ENCODE results near the gene LY6G5C. TPM values are rescaled to one million over a fixed set of nuclear protein-coding genes. Genes with fewer than 3 reads are reported as not detected.

The LY6G5C gene
- total RNA-seq, 4 donors from 2014 or later, result 0.95 to 2.2 TPM; not detected in 2

GRCh38 chr6:31663126-31663960 lies 17.5 kb downstream of the LY6G5C start:
- Histone ChIP-seq H3K4me3 (peak overlapping the region; percentile 43 to 96 (median 84)), H3K4me1 (peaks cover 35 to 71% (median 45%) of the 10 kb centered on the region in 4 donors), H3K27me3 (no peaks in the 10 kb centered on the region), H3K36me3 (peaks cover 0 to 20% (median 6%) of the 10 kb centered on the region in 4 donors), H3K27ac (peak overlapping the region; percentile 93 to 99 (median 98)), H3K9me3 (no peaks in the 10 kb centered on the region)
- 69 to 93% methylated on average over 3 to 9 of the region's 9 CpGs for WGBS, 2 donors (ENCODE audit: low coverage in 1 of 2)
- no peak for TF ChIP-seq POLR2A (IDR thresholded peaks at IDR 0.05)
- no peak for TF ChIP-seq EP300 (IDR thresholded peaks at IDR 0.05; ENCODE audit: low read depth)
- no peak for TF ChIP-seq CTCF (IDR thresholded peaks at IDR 0.05)
- no peak for TF ChIP-seq POLR2AphosphoS5 (IDR thresholded peaks at IDR 0.05)
- intact Hi-C loops (cut with DNase I; ENCODE audit: low total_unique reads) (no loop called here), in situ Hi-C loops (cut with MboI; ENCODE audit: low pct_ligation_motif_present in 1 of 4, low pct_unique_long_range_greater_than_20kb in 1 of 4, low sequenced_read_pairs in 3 of 4) (no loop called here)
- DNase-seq, result no peak

DNA sequence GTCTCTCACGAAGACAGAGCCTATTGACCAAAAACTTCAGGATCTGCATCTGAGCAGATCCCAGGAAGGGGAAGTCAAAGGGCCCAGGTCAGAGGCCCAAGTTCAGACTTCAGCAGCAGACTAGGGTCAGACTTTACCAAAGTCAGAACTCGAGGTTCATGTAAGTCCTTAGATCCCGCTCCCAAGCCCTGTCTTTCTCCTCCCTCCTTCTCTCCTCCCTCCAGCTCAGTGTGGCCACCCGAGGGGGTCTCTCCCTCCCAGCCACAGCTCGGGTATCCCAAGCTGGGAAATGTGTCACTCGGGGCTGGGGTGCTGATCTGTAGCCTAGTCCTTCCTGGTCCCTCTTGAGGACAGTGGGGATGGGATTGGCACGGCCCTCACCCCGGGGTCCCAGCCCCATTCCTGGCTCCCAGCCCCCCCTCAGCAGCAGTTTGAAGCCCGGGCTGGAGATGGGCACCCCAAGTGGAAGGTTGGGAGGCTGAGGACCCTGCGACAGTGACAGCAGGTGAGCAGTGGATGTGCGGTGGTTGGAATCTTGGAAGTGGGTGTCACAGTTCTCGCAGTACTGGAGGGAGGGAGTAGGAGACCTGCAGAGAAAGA lies 18.6 kb downstream of the LY6G5C start:
- WGBS, 2 donors (ENCODE audit: low coverage in 1 of 2), result 84 to 89% methylated on average over 6 to 12 of the region's 12 CpGs
- Histone ChIP-seq H3K36me3 (peaks cover 0 to 9% (median 2%) of the 10 kb centered on the region in 4 donors), H3K9me3 (no peaks in the 10 kb centered on the region), H3K4me1 (peaks cover 38 to 73% (median 53%) of the 10 kb centered on the region in 4 donors), H3K27ac (peak overlapping the region in 1 of 4 donors; percentile 6), H3K4me3 (no peak overlapping the region), H3K27me3 (no peaks in the 10 kb centered on the region)
- DNase-seq, result no peak
- TF ChIP-seq POLR2A (IDR thresholded peaks at IDR 0.05), result no peak
- TF ChIP-seq EP300 (IDR thresholded peaks at IDR 0.05; ENCODE audit: low read depth), result no peak
- no peak for TF ChIP-seq POLR2AphosphoS5 (IDR thresholded peaks at IDR 0.05)
- no peak for TF ChIP-seq CTCF (IDR thresholded peaks at IDR 0.05)
- intact Hi-C loops (cut with DNase I; ENCODE audit: low total_unique reads), result no loop called here
- in situ Hi-C loops (cut with MboI; ENCODE audit: low pct_ligation_motif_present in 1 of 4, low pct_unique_long_range_greater_than_20kb in 1 of 4, low sequenced_read_pairs in 3 of 4), result no loop called here

DNA sequence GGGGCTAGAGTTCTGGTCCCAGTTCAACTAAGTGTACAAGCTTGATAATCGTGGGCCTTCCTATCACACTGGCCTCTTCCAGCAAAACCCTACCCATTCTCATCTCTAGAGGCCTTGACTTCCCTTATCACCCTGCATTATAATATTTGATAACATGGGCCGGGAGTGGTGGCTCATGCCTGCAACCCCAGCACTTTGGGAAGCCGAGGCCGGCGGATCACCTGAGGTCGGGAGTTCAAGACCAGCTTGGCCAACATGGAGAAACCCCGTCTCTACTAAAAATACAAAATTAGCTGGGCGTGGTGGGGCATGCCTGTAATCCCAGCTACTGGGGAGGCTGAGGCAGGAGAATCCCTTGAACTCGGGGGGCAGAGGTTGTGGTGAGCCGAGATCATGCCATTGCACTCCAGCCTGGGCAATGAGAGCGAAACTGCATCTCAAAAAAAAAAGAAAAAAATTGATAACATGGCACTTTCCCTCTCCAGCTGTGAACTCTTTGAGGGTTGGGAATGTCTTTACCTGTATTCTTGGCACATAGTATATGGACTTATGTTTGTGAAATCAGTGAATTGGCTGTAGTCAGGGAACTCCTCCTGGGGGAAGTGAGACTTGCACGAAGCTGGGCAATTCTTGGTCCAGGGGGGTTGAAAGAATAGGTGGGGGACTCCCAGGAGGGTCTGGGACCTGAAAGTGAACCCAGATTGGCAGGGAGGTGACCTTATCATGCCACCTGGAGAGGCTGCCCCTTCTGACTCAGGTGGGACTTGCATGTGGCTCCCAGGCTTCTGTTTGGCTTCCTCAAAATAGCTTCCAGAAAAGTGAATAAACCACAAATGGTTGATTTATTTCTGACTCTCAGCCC lies 19.4 kb downstream of the LY6G5C start:
- TF ChIP-seq EP300 (IDR thresholded peaks at IDR 0.05; ENCODE audit: low read depth) (no peak), POLR2A (IDR thresholded peaks at IDR 0.05) (no peak), CTCF (IDR thresholded peaks at IDR 0.05) (no peak), POLR2AphosphoS5 (IDR thresholded peaks at IDR 0.05) (no peak)
- intact Hi-C loops (cut with DNase I; ENCODE audit: low total_unique reads), result no loop called here
- in situ Hi-C loops (cut with MboI; ENCODE audit: low pct_ligation_motif_present in 1 of 4, low pct_unique_long_range_greater_than_20kb in 1 of 4, low sequenced_read_pairs in 3 of 4), result no loop called here
- WGBS, 2 donors (ENCODE audit: low coverage in 1 of 2), result 50 to 82% methylated on average over 2 to 12 of the region's 12 CpGs
- Histone ChIP-seq H3K36me3 (peaks cover 0 to 6% (median 0%) of the 10 kb centered on the region in 4 donors), H3K4me3 (peak overlapping the region in 1 of 4 donors; percentile 87), H3K4me1 (peaks cover 30 to 68% (median 46%) of the 10 kb centered on the region in 4 donors), H3K27ac (peak overlapping the region; percentile 88 to 95 (median 90)), H3K27me3 (no peaks in the 10 kb centered on the region), H3K9me3 (no peaks in the 10 kb centered on the region)
- DNase-seq, result no peak
